NCI-H146 treated with DMSO at 0.1 percent for 48 hours (cell line): ENCODE data around the gene WDR17.
A peak's percentile ranks its signal among the peaks of the same experiment; 100 is the strongest.
"Not testable (repeated sequence)": the region's sequence is repeated elsewhere in the genome, so short reads cannot be mapped to it uniquely, and the experiment has no call there.

Experiments
- DNase-seq: peaks from one replicate; lab custom pipeline; 2025; ENCODE audit not compliant: unreplicated experiment; lab: John Stamatoyannopoulos, UW

The WDR17 gene

DNA sequence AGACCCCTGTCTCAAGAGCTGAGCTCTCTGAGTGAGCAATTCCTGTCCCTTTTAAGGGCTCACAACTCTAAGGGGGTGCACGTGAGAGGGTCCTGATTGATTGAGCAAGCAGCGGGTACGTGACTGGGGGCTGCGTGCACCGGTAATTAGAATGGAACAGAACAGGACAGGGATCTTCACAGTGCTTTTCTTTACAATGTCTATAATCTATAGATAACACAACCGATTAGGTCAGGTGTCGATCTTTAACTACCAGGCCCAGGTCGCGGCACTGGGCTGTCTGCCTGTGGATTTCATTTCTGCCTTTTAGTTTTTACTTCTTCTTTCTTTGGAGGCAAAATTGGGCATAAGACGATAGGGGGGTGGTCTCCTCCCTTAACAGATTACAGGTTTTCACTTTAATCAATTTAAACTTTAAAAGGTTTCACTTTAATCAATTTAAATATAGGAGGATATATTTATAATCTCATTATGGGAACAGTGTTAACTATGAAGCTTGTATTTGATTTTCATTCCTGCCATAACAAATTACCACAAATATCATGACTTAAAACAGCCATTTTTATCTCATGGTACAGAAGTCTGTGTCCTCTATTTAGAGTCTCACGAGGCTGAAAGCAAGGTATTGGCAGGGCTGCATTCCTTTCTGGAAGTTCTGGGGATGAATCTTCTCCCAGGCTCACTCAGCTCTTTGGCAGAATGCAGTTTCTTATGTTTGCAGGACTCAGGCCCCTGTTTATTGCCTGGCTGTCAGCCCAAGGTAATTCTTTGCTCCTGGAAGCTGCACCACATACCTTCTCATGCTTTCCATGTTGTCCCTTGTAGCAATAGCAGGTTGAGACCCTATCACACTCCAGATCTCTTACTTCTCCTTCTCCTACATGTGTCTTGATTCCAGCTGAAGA, 124.5 kb downstream of the WDR17 start:
- no peak for DNase-seq

GRCh38 chr4:176191974-176192373, 126.3 kb downstream of the WDR17 start:
- no peak for DNase-seq

DNA sequence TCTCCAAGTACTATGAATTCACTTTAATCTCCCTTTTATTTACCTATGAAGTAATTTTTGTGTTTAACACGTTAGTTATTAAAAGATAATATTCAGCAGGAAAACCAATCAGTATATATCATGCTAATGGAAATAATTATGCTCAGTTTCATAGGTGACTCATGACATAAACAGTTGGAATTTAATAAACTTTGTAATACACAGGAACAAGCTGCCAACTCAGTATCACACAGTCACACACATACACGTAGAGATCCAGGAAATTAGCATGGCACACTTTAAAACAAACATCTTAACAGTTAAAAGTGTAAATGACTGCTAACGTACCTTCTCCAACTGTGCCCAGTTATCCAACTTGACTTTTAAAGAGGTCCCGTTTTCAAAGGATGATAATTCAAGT, 127.5 kb downstream of the WDR17 start:
- no peak for DNase-seq

- DNase-seq: no peak
Observed at GRCh38 chr4:176193938-176194337, 128.3 kb downstream of the WDR17 start.

DNA sequence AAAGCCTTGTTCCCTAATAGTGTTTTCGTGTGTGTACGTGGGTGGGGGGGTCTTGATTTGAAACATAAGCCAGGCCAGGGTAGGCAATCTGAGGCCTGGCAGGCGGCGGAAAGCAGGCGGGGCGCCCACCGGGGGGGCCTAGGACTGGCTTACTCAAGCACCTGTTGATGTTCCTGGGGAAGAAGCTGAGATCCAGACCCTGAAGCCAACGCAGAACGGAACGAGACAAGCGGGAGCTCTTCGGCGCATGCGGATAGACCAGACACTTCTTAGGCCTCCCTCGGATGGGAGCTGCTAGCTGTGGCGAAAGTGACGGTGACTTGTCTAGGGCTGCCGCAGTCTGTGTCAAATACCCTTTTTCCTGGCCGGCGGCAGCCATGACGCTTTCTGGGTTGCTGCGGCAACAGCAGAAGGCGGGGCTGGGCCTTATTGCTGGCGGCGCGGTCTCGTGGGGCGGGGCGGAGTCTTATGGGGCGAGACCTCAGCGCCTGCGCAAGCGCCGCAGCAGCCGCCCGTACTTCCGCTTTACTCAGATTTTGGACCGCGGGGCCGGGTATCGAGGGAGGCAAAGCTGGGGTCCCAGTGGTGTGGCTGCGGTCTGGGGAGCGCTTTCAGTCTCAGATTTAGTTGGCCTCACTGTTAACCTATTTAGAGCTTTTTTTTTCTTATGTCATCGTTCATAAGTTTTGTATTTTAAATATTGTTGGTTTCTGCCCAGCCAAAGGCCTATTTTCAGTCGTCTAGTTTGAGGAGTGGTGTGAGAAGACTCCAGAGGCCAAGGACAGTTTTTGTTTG, 129.7 kb downstream of the WDR17 start, which contains the start of gene SPATA4:
SPATA4 (minus strand) TSS at position 402 of the 795 bp plus-strand sequence; CDS start at position 379, 23 bp downstream.
- peak; percentile 70 for DNase-seq

DNA sequence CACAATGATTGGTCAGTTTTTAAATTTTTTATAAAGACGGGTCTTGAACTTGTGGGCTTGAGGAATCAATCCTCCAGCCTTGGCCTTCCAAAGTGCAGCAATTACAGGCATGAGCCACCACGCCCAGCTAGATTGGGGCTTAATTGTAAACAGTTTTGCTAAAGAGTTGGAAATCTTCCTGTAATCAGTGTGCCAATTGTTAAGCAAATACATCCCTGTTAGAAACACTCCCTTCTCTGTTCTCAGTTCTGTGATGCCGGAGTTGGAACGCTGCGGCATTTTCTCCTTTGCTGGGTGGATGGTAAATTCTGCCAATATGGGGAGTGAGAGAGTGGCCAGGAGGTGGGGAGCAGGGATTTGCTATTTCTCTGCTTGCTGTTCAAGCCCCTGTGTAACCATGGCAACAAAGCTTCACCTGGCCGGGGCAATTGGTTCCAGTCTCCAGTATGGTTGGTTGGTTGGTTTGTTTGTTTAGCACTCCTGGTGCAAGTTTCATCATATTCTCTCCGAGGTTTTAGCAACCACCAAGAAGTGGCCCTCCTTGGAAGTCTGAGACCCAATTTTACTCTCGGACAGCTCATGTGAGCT, 132.8 kb downstream of the WDR17 start:
- DNase-seq: no peak

DNA sequence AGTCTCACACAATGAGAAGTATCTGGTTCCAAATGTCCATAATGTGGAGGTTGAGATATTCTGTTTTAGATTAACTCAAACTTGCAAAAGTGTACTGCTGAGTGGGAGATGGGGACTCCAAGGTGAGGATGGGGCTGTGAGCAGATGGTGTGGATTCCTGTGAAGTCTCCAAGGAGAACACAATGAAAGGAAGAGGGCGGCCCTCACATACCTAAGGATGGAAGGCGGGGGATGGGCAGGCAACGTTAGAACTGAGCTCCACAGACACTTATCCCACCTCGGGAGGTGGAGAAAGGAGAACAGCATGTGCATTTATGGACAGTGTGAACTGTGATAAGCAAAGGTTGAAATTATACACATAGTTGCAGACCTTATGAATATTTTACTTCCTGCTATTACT, 139.7 kb downstream of the WDR17 start:
- DNase-seq: no peak

- no peak for DNase-seq
Observed at GRCh38 chr4:176207839-176208238, 142.2 kb downstream of the WDR17 start.

GRCh38 chr4:176209535-176209934, 143.9 kb downstream of the WDR17 start:
- no peak for DNase-seq

DNA sequence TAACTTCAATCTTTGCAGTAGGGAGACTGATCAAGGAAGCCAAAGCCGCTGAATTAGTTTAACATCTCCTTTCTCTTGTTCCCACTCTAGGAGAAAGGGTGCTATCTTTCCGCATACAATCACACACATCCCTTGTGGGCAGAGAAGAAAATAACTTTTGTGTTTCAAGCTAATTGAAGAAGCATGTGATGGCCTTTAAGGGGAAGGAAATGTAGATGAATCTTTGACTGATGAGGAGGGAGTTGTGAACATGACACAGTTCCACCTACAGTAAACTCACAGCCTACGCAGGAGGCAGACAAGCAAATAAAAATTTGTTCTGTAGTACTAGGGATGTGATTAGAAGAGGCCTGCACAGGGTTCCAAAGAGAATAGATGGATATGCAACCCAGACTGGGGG, 144.5 kb downstream of the WDR17 start:
- DNase-seq: no peak

- DNase-seq: no peak
Observed at GRCh38 chr4:176210579-176211296, 145.1 kb downstream of the WDR17 start.

DNA sequence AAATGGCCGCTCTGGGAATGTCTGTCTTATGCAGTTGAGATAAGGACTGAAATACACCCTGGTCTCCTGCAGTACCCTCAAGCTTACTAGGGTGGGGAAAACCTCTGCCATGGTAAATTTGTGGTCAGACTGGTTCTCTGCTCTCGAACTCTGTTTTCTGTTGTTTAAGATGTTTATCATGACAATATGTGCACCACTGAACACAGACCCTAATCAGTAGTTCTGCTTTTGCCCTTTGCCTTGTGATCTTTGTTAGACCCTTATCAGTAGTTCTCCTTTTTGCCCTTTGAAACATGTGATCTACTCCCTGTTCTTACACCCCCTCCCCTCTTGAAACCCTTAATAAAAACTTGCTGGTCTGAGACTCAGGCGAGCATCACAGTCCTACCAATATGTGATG, 146.7 kb downstream of the WDR17 start:
- not testable (repeated sequence) for DNase-seq

- DNase-seq: no peak
Observed at GRCh38 chr4:176217510-176217909, 151.9 kb downstream of the WDR17 start.

DNA sequence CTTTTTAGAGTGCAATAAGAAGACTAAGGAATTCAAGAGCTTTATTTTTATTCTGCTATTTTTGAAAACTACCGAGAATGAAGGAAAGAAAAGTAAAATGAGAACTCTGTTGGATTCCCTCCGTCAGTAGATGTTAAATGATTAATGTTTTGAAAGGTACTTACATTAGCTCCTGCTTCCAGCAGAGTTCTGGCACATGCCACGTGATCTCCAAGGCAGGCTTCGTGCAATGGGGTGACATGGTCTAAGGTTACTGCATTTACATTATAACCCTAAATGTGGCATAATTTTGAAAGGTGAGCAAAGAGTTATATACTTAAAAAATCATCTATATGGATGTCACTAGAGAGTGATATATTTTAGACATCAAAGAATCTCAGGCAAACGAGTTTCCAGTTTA, 156.5 kb downstream of the WDR17 start:
- DNase-seq: no peak

- no peak for DNase-seq
Observed at GRCh38 chr4:176223561-176223960, 157.9 kb downstream of the WDR17 start.

GRCh38 chr4:176226736-176227135, 161.1 kb downstream of the WDR17 start:
- DNase-seq: no peak

DNA sequence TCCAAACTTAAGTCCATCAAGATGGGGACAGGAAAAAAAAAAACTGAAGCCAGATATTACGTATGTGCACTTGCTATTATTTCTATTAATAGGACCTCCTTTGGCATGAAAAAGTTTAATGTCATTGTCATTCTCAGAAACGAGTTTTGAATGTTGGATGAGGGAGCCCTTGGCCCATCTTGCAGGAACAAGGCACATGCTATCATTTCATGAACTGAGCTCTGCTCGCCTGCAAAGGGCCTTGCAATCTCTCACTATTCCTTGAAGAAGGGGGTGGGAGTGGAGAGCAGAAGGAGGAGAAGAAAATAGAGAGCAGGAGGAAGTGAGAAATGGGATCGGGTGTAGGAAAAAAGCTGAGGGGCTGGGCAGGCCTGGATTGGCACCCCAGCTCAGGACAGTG, 164.0 kb downstream of the WDR17 start:
- DNase-seq: no peak
